ENCODE results near the gene CD302. TPM values are rescaled to one million over a fixed set of nuclear protein-coding genes. Genes with fewer than 3 reads are reported as not detected.
"Not testable (repeated sequence)": the region's sequence is repeated elsewhere in the genome, so short reads cannot be mapped to it uniquely, and the experiment has no call there.

The CD302 gene
- total RNA-seq, 6 experiments from 2014 or later: 1.9 to 5.6 (median 4.2) TPM

DNA sequence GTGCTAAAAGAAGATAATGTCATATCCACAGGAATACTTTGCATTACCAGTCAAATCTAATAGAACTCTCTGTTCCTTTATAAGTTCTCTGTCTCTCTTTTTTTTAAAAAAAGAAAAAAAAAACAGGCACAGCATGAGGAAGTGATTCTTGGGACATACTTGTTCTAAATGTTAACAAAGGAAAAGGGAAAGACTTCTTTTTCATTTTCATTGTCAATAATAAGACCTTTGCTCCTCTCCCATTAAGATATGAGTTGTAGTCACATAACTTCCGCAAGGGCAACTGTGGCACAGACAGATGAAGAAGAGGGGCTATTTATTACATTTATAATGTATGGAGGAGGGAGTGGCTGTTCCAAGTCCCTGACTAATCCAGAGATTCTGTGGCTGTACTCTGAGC, 4.7 kb downstream of the CD302 start:
- Mint-ChIP-seq H3K4me1 (ENCODE audit: low read depth) (peaks cover 13% of the 10 kb centered on the region), H3K9me3 (no peaks in the 10 kb centered on the region), H3K27ac (no peak overlapping the region), H3K4me3 (no peak overlapping the region), H3K27me3 (ENCODE audit: insufficient read depth) (peaks cover 12% of the 10 kb centered on the region), H3K36me3 (ENCODE audit: low read depth) (no peaks in the 10 kb centered on the region)
- no peak for DNase-seq
- TF ChIP-seq, protein P1, sequence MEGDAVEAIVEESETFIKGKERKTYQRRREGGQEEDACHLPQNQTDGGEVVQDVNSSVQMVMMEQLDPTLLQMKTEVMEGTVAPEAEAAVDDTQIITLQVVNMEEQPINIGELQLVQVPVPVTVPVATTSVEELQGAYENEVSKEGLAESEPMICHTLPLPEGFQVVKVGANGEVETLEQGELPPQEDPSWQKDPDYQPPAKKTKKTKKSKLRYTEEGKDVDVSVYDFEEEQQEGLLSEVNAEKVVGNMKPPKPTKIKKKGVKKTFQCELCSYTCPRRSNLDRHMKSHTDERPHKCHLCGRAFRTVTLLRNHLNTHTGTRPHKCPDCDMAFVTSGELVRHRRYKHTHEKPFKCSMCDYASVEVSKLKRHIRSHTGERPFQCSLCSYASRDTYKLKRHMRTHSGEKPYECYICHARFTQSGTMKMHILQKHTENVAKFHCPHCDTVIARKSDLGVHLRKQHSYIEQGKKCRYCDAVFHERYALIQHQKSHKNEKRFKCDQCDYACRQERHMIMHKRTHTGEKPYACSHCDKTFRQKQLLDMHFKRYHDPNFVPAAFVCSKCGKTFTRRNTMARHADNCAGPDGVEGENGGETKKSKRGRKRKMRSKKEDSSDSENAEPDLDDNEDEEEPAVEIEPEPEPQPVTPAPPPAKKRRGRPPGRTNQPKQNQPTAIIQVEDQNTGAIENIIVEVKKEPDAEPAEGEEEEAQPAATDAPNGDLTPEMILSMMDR (IDR thresholded peaks at IDR 0.05): no peak

- no peak overlapping the region for H3K27ac Mint-ChIP-seq
- peaks cover 13% of the 10 kb centered on the region for H3K4me1 Mint-ChIP-seq (ENCODE audit: low read depth)
- no peaks in the 10 kb centered on the region for H3K9me3 Mint-ChIP-seq
- DNase-seq: no peak
- H3K27me3 Mint-ChIP-seq (ENCODE audit: insufficient read depth): peaks cover 12% of the 10 kb centered on the region
- H3K4me3 Mint-ChIP-seq: no peak overlapping the region
- TF ChIP-seq, protein P1 (IDR thresholded peaks at IDR 0.05): no peak
- no peaks in the 10 kb centered on the region for H3K36me3 Mint-ChIP-seq (ENCODE audit: low read depth)
Measured at GRCh38 chr2:159792599-159792998, 5.4 kb downstream of the CD302 start.

- H3K27me3 Mint-ChIP-seq (ENCODE audit: insufficient read depth): peaks cover 8% of the 10 kb centered on the region
Measured at GRCh38 chr2:159792036-159792435, 6.0 kb downstream of the CD302 start.

GRCh38 chr2:159790323-159790722, 7.7 kb downstream of the CD302 start:
- H3K36me3 Mint-ChIP-seq (ENCODE audit: low read depth): no peaks in the 10 kb centered on the region
- no peak overlapping the region for H3K27ac Mint-ChIP-seq
- H3K4me3 Mint-ChIP-seq: no peak overlapping the region
- TF ChIP-seq, protein P1 (IDR thresholded peaks at IDR 0.05): no peak
- no peaks in the 10 kb centered on the region for H3K4me1 Mint-ChIP-seq (ENCODE audit: low read depth)
- H3K9me3 Mint-ChIP-seq: no peaks in the 10 kb centered on the region
- peaks cover 3% of the 10 kb centered on the region; the same call in 1 of the 2 replicates for H3K27me3 Mint-ChIP-seq (ENCODE audit: insufficient read depth)
- no peak for DNase-seq

More at GRCh38 chr2:159792036-159792435, 6.0 kb downstream of the CD302 start:
- DNase-seq: no peak
- no peaks in the 10 kb centered on the region for H3K36me3 Mint-ChIP-seq (ENCODE audit: low read depth)
- TF ChIP-seq, protein P1 (IDR thresholded peaks at IDR 0.05): no peak
- no peak overlapping the region for H3K27ac Mint-ChIP-seq
- H3K4me1 Mint-ChIP-seq (ENCODE audit: low read depth): peaks cover 7% of the 10 kb centered on the region
- H3K9me3 Mint-ChIP-seq: no peaks in the 10 kb centered on the region
- no peak overlapping the region for H3K4me3 Mint-ChIP-seq

- H3K36me3 Mint-ChIP-seq (ENCODE audit: low read depth): no peaks in the 10 kb centered on the region
- H3K4me3 Mint-ChIP-seq: no peak overlapping the region
- H3K27me3 Mint-ChIP-seq (ENCODE audit: insufficient read depth): peaks cover 3% of the 10 kb centered on the region; the same call in 1 of the 2 replicates
- H3K9me3 Mint-ChIP-seq: no peaks in the 10 kb centered on the region
- TF ChIP-seq, protein P1 (IDR thresholded peaks at IDR 0.05): no peak
- H3K4me1 Mint-ChIP-seq (ENCODE audit: low read depth): no peaks in the 10 kb centered on the region
- no peak overlapping the region for H3K27ac Mint-ChIP-seq
- no peak for DNase-seq
Measured at GRCh38 chr2:159788253-159788652, 9.8 kb downstream of the CD302 start.

DNA sequence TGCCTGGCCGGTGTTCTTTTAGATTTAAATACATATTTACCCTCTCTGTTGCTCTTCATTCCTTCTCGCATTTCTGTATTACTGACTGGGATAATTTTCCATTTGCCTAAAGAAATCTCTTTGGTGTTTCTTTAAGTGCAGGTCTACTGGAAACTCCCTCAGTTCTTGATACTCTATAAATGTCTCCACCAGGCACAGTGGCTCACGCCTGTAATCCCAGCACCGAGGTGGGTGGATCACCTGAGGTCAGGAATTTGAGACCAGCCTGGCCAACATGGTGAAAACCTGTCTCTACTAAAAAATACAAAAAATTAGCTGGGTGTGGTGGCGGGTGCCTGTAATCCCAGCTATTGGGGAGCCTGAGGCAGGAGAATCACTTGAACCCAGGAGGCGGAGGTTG, 10.4 kb downstream of the CD302 start:
- DNase-seq; H3K36me3 Mint-ChIP-seq (ENCODE audit: low read depth); H3K27me3 Mint-ChIP-seq (ENCODE audit: insufficient read depth); H3K4me1 Mint-ChIP-seq (ENCODE audit: low read depth); H3K27ac Mint-ChIP-seq; H3K9me3 Mint-ChIP-seq; H3K4me3 Mint-ChIP-seq: not testable (repeated sequence)

Data from HFFc6 (cell line).